Liver (tissue), 9 donors: ENCODE data around the gene TMEM43. TPM values are rescaled to one million over a fixed set of nuclear protein-coding genes. Genes with fewer than 3 reads are reported as not detected.

Source experiments
- DNase-seq: peaks from one replicate; pipeline ENCODE4 v3.0.0-alpha.2; 2017; ENCODE audit warnings: low spot score
- H3K27ac ChIP-seq, 2 donors: one replicate each; pipeline ENCODE4 v1.7.0; 2013; ENCODE audit warnings: inconsistent platforms in 2 of 2, low read length in 2 of 2, control low read depth in 1 of 2, low read depth in 1 of 2, mild to moderate bottlenecking in 1 of 2
- H3K27me3 ChIP-seq, 4 donors: one replicate each; pipeline versions ENCODE4 v1.6.1 to v1.7.0; 2013; ENCODE audit warnings: low read length in 3 of 4, inconsistent platforms in 1 of 4, mild to moderate bottlenecking in 1 of 4, moderate library complexity in 1 of 4; ENCODE audit not compliant: control insufficient read depth in 4 of 4, insufficient read depth in 4 of 4
- H3K36me3 ChIP-seq, 4 donors: one replicate each; pipeline versions ENCODE4 v1.6.1 to v1.7.0; 2013; ENCODE audit warnings: low read length in 3 of 4, mild to moderate bottlenecking in 3 of 4, low read depth in 1 of 4, moderate library complexity in 1 of 4; ENCODE audit not compliant: control insufficient read depth in 4 of 4, insufficient read depth in 3 of 4
- H3K4me1 ChIP-seq, 4 donors: one replicate each; pipeline versions ENCODE4 v1.6.1 to v1.7.0; 2013; ENCODE audit warnings: low read length in 3 of 4, mild to moderate bottlenecking in 3 of 4, moderate library complexity in 1 of 4; ENCODE audit not compliant: control insufficient read depth in 4 of 4, insufficient read depth in 4 of 4
- H3K4me3 ChIP-seq, 3 donors: one replicate each; pipeline versions ENCODE4 v1.6.1 to v1.7.0; 2013; ENCODE audit warnings: low read length in 3 of 3, control low read depth in 1 of 3, low read depth in 1 of 3, mild to moderate bottlenecking in 1 of 3
- H3K9ac ChIP-seq, 2 donors: one replicate each; pipeline ENCODE4 v1.7.0; 2013; ENCODE audit warnings: low read length in 2 of 2, mild to moderate bottlenecking in 2 of 2, moderate library complexity in 2 of 2, control low read depth in 1 of 2, low read depth in 1 of 2
- H3K9me3 ChIP-seq, 4 donors: one replicate each; pipeline versions ENCODE4 v1.6.1 to v1.7.0; 2013; ENCODE audit warnings: low read length in 3 of 4; ENCODE audit not compliant: control insufficient read depth in 4 of 4
- CTCF ChIP-seq: fragments of 150-350 bp; IDR thresholded peaks from 2 replicates; pipeline ENCODE4 v1.5.1; 2017; ENCODE audit warnings: improper control_type of control experiment, low read depth, low read length; ENCODE audit not compliant: missing input control
- EGR1 ChIP-seq, 2 donors: IDR thresholded peaks; 2 replicates each; pipeline ENCODE4 v1.6.1; 2016 to 2018; ENCODE audit warnings: antibody characterized with exemption in 2 of 2, low read depth in 2 of 2
- FOXA1 ChIP-seq: IDR thresholded peaks from 2 replicates; pipeline ENCODE4 v1.6.1; 2016; ENCODE audit warnings: antibody characterized with exemption
- FOXA2 ChIP-seq: IDR thresholded peaks from 2 replicates; pipeline ENCODE4 v1.6.1; 2016; ENCODE audit warnings: antibody characterized with exemption
- GABPA ChIP-seq, 2 donors: IDR thresholded peaks in 1 of 2; conservative IDR thresholded peaks in 1 of 2; 2 replicates each; pipeline ENCODE4 v1.6.1; 2016; ENCODE audit warnings: antibody characterized with exemption in 2 of 2, mild to moderate bottlenecking in 1 of 2, moderate library complexity in 1 of 2
- HNF4A ChIP-seq, 2 donors: conservative IDR thresholded peaks; 2 replicates each; pipeline ENCODE4 v1.6.1; 2016; ENCODE audit warnings: antibody characterized with exemption in 2 of 2, mild to moderate bottlenecking in 2 of 2
- HNF4G ChIP-seq: IDR thresholded peaks from 2 replicates; pipeline ENCODE4 v1.6.1; 2016; ENCODE audit warnings: antibody characterized with exemption
- JUND ChIP-seq, 2 donors: IDR thresholded peaks; 2 replicates each; pipeline ENCODE4 v1.6.1; 2016; ENCODE audit warnings: antibody characterized with exemption in 2 of 2
- NR2F2 ChIP-seq: IDR thresholded peaks from 2 replicates; pipeline ENCODE4 v1.6.1; 2016; ENCODE audit warnings: antibody characterized with exemption
- REST ChIP-seq: IDR thresholded peaks from 2 replicates; pipeline ENCODE4 v1.6.1; 2016; ENCODE audit warnings: antibody characterized with exemption, mild to moderate bottlenecking
- RXRA ChIP-seq, 2 donors: IDR thresholded peaks; 2 replicates each; pipeline ENCODE4 v1.6.1; 2017 to 2018; ENCODE audit warnings: antibody characterized with exemption in 2 of 2, mild to moderate bottlenecking in 1 of 2
- YY1 ChIP-seq: IDR thresholded peaks from 2 replicates; pipeline ENCODE4 v1.6.1; 2016; ENCODE audit warnings: antibody characterized with exemption, mild to moderate bottlenecking
- WGBS: extraction: QIAGEN DNeasy Blood & Tissue Kit; methylation state at CpG from one replicate; pipeline ENCODE4 v1.1.7; 2013; 5-methylcytosine and 5-hydroxymethylcytosine counted together
- polyA plus RNA-seq, 2 donors: library from polyadenylated mRNA; stranded (reverse) in 1 of 2; unstranded in 1 of 2; fragments of 200-250 nt in 1 of 2; fragments of >200 nt in 1 of 2; fragmentation: Nextera tagmentation in 1 of 2; extraction: Ambion mirVana in 1 of 2; gene quantifications; one replicate each; pipeline versions ENCODE4 v1.2.1 to v1.2.3, GENCODE V29; 2013 to 2015
- total RNA-seq, 2 donors: library from RNA; depleted of rRNA; stranded (reverse); fragments of >200 nt; gene quantifications; one replicate each; pipeline ENCODE4 v1.2.3, GENCODE V29; 2014
- TF ChIP-seq, protein P1 (sequence below): IDR thresholded peaks from 2 replicates; pipeline ENCODE4 v1.6.1; 2016; ENCODE audit warnings: antibody characterized with exemption
- TF ChIP-seq, protein P2 (sequence below): IDR thresholded peaks from 2 replicates; pipeline ENCODE4 v1.6.1; 2016; ENCODE audit warnings: antibody characterized with exemption
- donor health status: healthy.
- donor health status: healthy.
- donor health status: healthy.
- donor health status: healthy.
- donor health status: healthy.

TMEM43 gene
- total and polyA plus RNA-seq, 4 donors: 7.4 to 15.1 (median 13.5) TPM

- TF ChIP-seq, protein P1, sequence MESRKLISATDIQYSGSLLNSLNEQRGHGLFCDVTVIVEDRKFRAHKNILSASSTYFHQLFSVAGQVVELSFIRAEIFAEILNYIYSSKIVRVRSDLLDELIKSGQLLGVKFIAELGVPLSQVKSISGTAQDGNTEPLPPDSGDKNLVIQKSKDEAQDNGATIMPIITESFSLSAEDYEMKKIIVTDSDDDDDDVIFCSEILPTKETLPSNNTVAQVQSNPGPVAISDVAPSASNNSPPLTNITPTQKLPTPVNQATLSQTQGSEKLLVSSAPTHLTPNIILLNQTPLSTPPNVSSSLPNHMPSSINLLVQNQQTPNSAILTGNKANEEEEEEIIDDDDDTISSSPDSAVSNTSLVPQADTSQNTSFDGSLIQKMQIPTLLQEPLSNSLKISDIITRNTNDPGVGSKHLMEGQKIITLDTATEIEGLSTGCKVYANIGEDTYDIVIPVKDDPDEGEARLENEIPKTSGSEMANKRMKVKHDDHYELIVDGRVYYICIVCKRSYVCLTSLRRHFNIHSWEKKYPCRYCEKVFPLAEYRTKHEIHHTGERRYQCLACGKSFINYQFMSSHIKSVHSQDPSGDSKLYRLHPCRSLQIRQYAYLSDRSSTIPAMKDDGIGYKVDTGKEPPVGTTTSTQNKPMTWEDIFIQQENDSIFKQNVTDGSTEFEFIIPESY: no peak
- TF ChIP-seq EGR1 (IDR thresholded peaks at IDR 0.05; ENCODE audit: low read depth in 2 of 2): no peak
- TF ChIP-seq GABPA (IDR thresholded peaks at IDR 0.05 in 1 of 2, conservative IDR thresholded peaks at IDR 0.05 in 1 of 2): no peak
- peak; percentile 91 for TF ChIP-seq HNF4G
- TF ChIP-seq REST: peak; percentile 25
- no peak for TF ChIP-seq FOXA1
- peak in 1 of 2 donors; percentile 45 for TF ChIP-seq JUND (IDR thresholded peaks at IDR 0.05)
Measured at GRCh38 chr3:14113965-14114635, 10.8 kb upstream of the TMEM43 start (continued).

- 71% methylated on average over 10 of the region's 10 CpGs for WGBS
- Histone ChIP-seq H3K27ac (peak overlapping the region in 1 of 2 donors; percentile 65), H3K4me3 (no peak overlapping the region), H3K36me3 (peaks cover 2 to 14% (median 12%) of the 10 kb centered on the region in 4 donors), H3K27me3 (no peaks in the 10 kb centered on the region), H3K9ac (no peak overlapping the region), H3K9me3 (no peaks in the 10 kb centered on the region), H3K4me1 (peaks cover 17 to 62% (median 52%) of the 10 kb centered on the region in 4 donors)
- TF ChIP-seq RXRA (IDR thresholded peaks at IDR 0.05) (peak in 1 of 2 donors; percentile 16), GABPA (IDR thresholded peaks at IDR 0.05 in 1 of 2, conservative IDR thresholded peaks at IDR 0.05 in 1 of 2) (no peak)
- peak; percentile 31 for DNase-seq
Measured at GRCh38 chr3:14117468-14118399, 7.1 kb upstream of the TMEM43 start.

GRCh38 chr3:14118400-14119381 is 6.2 kb upstream of the TMEM43 start:
- H3K9me3 ChIP-seq: no peaks in the 10 kb centered on the region
- H3K9ac ChIP-seq: no peak overlapping the region
- H3K4me1 ChIP-seq: peaks cover 21 to 65% (median 50%) of the 10 kb centered on the region in 4 donors
- peak overlapping the region; percentile 37 to 65 for H3K27ac ChIP-seq
- H3K4me3 ChIP-seq: no peak overlapping the region
- DNase-seq: peak; percentile 44
- H3K36me3 ChIP-seq: peaks cover 2 to 14% (median 11%) of the 10 kb centered on the region in 4 donors
- WGBS: 36% methylated on average over 13 of the region's 13 CpGs
- no peaks in the 10 kb centered on the region for H3K27me3 ChIP-seq
- TF ChIP-seq CTCF (no peak), FOXA1 (peak; percentile 54), GABPA (IDR thresholded peaks at IDR 0.05 in 1 of 2, conservative IDR thresholded peaks at IDR 0.05 in 1 of 2) (peak in 1 of 2 donors; percentile 53), RXRA (IDR thresholded peaks at IDR 0.05) (peak; percentile 49 to 86), JUND (IDR thresholded peaks at IDR 0.05) (peak; percentile 29 to 44), HNF4A (conservative IDR thresholded peaks at IDR 0.05) (peak; percentile 72 to 73), YY1 (peak; percentile 89), FOXA2 (peak; percentile 18), NR2F2 (no peak)
- TF ChIP-seq, protein P2, sequence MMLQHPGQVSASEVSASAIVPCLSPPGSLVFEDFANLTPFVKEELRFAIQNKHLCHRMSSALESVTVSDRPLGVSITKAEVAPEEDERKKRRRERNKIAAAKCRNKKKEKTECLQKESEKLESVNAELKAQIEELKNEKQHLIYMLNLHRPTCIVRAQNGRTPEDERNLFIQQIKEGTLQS: no peak
- TF ChIP-seq, protein P1: peak; percentile 63
